KOPT-K1 (cell line): ENCODE data around the gene CRYM.

ENCODE experiments used
- H3K27ac ChIP-seq: fragments of 200-600 bp; sonication (generic); 2 replicates; pipeline ENCODE4 v1.5.1; 2016; ENCODE audit warnings: antibody characterized with exemption, mild to moderate bottlenecking, low read depth, low read length; ENCODE audit not compliant: poor library complexity, severe bottlenecking
- H3K36me3 ChIP-seq: fragments of 200-600 bp; sonication (generic); 2 replicates; pipeline ENCODE4 v1.5.1; 2017; ENCODE audit warnings: antibody characterized with exemption, mild to moderate bottlenecking, low read length, moderate library complexity; ENCODE audit not compliant: insufficient read depth
- H3K9me3 ChIP-seq: fragments of 200-600 bp; sonication (generic); 2 replicates; pipeline ENCODE4 v1.5.1; 2017; ENCODE audit warnings: antibody characterized with exemption, low read length, mild to moderate bottlenecking; ENCODE audit not compliant: insufficient read depth, poor library complexity, severe bottlenecking

Gene CRYM

DNA sequence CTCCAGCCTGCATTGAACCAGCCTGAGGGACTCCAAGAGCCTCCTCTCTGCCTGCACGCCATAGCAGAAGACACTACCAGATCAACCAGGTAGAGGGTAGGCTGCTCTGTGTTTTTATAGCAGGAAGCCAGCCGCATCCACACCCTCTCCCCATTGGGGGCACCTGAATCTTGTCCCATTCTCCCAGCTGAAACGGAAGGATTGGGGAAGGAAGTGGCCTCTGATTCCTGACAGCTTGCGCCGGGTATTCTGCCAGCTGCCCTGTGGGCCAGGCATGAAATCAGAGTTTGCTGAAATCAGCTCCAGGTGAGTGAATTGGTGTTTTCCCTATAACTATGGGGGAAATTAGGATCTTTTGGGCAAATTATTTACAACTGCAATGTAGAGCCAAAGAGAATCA, 66.6 kb downstream of the CRYM start, which contains the start of gene ZP2:
Gene ZP2, minus strand, starts transcription at position 89 of the 400 bp plus-strand sequence. Its CDS starts 27 bp downstream, at position 62.
- no peak within 1 kb of the TSS for H3K27ac ChIP-seq
- no peaks in the 10 kb centered on the region for H3K36me3 ChIP-seq
- no peaks in the 10 kb centered on the region for H3K9me3 ChIP-seq
